HG03558 (cell line): ENCODE results near the gene BRIX1.
"Not testable (repeated sequence)": the region's sequence is repeated elsewhere in the genome, so short reads cannot be mapped to it uniquely, and the experiment has no call there.

Experiments
- ATAC-seq: cut with Tn5 transposase; IDR thresholded peaks from one replicate; pipeline ENCODE4 v1.9.1; 2021; ENCODE audit warnings: moderate number of reproducible peaks; ENCODE audit not compliant: unreplicated experiment; ENCODE audit errors: extremely low read depth

BRIX1 gene

DNA sequence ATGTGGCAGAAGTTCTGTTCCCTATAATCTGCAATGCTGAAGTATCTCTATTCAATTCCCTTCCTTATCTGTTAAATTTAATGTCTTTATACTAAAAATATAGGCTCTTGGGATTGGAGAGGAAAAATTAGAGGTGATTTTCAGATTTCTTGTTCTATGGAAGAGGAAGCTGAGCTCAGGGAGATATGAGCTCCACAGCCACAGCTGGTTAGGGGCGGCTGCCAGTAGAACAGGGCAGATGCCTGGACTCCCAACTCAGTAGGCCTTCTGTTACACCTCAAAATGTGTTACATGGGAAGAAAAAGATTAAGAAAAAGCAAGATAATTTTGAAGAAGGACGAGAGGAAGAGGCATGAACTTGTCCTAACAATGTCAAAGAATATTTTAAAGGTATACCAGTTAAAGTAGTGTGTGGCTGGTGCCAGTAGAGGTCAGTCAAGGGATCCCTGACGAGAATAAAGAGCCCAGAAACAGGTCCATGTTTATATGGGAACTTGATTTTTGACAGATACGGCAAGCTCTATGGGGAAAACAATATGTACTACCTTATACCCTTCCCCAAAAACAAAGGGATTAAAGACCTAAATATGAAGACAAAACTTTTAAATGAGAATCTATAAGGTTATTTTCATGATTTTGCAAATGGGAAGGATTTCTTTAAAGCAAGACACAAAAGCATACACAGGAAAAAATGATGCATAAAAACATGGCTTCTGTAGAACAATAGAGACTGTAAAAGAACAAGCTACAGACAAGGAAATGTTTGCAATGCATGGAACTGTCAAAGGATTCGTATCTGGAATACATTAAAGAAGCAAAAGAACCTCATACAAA, 42.6 kb downstream of the BRIX1 start:
- ATAC-seq, result no peak

GRCh38 chr5:34959323-34959722, 43.8 kb downstream of the BRIX1 start:
- peak; percentile 87 for ATAC-seq

- no peak for ATAC-seq
Measured at GRCh38 chr5:34967540-34967939, 52.0 kb downstream of the BRIX1 start.

- no peak for ATAC-seq
Measured at GRCh38 chr5:34968258-34968657, 52.7 kb downstream of the BRIX1 start.

- ATAC-seq, result no peak
Measured at GRCh38 chr5:34970552-34970951, 55.0 kb downstream of the BRIX1 start.

DNA sequence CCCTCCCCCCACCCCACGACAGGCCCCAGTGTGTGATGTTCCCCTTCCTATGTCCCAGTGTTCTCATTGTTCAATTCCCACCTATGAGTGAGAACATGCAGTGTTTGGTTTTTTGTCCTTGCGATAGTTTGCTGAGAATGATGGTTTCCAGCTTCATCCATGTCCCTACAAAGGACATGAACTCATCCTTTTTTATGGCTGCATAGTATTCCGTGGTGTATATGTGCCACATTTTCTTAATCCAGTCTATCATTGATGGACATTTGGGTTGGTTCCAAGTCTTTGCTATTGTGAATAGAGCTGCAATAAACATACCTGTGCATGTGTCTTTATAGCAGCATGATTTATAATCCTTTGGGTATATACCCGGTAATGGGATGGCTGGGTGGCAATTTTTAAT, 56.1 kb downstream of the BRIX1 start:
- ATAC-seq, result not testable (repeated sequence)
